ENCODE results near the gene APOL5. TPM values are rescaled to one million over a fixed set of nuclear protein-coding genes. Genes with fewer than 3 reads are reported as not detected.
"Not testable (repeated sequence)": the region's sequence is repeated elsewhere in the genome, so short reads cannot be mapped to it uniquely, and the experiment has no call there.

APOL5 gene
- total RNA-seq, 1 donor from 2014 or later: not detected

DNA sequence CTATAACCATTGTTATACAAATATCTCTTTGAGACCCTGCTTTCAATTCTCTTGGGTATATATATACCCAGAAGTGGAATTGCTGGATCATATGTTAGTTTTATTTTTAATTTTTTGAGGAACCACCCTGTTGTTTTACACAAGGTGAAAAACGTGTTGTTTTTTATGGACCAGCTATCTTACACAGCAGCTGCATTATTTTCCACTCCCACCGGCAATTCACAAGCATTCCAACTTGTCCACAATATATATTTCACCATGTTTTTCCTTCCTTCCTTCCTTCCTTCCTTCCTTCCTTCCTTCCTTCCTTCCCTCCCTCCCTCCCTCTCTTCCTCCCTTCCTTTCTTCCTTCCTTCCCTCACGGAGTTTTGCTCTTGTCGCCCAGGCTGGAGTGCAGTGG, 6.3 kb upstream of the APOL5 start:
- no peak for DNase-seq (ENCODE audit: low read depth in 2 of 2)

DNA sequence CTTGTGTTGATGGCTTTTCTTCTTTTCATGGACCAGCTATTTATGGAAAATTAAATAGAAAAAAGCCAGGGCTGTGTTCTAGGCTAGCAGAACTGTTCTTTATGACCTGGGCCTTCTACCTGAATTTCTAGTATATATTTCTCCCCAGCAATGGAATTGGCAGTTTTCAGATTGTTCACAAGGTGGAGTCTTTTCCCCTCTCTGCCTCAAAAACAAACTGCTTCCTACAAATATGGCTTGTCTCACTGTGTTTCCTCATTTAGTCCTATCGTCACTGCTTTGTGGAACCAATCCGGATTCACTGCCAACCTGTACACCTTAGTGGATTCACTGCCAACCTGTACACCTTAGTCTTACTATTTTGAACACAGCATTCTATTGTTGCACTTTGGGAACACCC, 5.0 kb upstream of the APOL5 start:
- no peak for DNase-seq (ENCODE audit: low read depth in 2 of 2)

DNA sequence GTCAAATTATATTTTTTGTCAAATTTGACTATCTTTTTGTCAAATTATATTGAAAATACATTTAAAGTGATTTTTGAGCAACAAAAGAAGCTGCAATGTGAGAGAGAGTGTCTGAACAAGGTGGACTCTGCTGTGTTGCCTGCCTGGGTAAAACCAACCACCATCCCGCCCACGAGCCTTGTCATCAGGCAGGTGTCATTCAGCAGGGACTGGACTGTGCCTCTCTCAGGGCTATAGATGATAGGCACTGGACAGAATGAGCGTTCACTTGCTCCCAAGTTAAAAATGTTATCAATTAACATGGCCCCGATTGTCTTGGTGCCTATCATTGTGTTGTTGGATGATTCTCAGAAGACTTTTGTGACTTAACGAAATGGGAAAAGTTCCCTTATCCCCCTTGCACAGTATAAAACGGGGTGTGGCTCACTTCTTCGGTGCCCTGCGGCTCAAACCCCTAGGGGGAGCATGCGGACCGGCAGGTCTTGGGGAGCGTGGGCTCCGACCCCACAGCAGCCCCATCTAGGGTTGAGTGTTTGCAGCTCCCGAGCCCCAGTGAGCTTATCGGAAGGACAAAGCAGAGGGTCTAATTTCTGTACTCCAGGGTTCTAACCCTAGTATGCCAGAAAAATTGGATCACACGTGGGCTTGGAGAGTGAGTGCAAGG, 1.7 kb downstream of the APOL5 start:
- DNase-seq (ENCODE audit: low read depth in 2 of 2): no peak

DNA sequence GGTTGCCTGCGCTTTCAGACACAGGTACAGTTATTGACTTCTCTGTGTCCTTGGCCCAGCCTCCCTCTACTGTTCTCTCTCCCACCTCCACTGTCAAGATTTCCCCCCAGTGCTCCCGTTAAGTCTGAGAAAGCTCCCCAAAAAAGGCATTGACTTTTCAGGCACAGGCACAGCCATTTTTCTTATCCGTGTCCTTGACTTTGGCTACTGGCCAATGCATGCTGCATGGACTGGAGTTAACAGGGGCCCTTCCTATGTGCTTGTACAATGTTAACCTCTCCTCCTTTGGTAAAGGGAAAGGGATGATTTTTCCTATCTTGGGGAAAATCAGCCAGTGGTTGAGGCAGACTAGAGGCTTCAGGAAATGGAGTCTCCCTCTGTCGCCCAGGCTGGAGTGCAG, 4.3 kb downstream of the APOL5 start:
- DNase-seq (ENCODE audit: low read depth in 2 of 2): no peak

DNA sequence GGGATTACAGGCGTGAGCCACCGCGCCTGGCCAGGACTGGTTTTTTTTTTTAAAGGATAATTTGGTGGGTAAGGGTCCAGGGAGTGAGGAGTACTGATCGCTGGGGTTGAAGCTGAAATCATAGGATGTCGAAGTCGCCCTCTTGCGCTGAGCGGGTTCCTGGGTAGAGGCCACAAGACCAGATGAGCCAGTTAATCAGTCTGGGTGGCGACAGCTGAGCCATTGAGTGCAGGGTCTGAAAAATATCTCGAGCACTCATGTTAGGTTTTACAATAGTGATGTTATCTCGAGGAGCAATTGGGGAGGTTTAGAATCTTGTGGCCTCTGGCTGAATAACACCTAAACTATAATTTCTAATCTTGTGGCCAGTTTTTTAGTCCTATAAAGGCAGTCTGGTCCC, 7.8 kb downstream of the APOL5 start:
- no peak for DNase-seq (ENCODE audit: low read depth in 2 of 2)

DNA sequence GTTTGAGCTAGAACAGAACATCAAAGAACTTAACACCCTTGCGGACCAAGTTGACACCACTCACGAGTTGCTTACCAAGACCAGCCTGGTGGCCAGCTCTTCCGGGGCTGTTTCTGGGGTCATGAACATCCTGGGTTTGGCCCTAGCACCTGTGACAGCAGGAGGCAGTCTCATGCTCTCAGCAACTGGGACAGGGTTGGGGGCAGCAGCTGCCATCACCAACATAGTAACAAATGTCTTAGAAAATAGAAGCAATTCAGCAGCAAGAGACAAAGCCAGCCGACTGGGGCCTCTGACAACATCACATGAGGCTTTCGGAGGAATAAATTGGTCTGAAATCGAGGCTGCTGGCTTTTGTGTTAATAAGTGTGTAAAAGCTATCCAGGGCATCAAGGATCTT, 8.7 kb downstream of the APOL5 start:
- no peak for DNase-seq (ENCODE audit: low read depth in 2 of 2)

DNA sequence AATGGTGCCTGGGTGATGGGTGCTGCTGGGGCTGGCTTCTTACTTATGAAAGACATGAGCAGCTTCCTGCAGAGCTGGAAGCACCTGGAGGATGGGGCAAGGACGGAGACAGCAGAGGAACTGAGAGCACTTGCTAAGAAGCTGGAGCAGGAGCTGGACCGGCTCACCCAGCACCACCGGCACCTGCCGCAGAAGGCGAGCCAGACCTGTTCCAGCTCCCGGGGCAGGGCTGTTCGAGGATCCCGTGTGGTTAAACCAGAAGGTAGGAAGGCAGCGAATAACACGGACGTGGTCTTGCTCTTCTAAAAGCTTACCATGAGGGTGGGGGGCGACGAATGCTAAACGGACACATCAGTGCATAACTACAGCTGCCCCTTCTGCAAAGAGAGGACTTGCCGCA, 9.3 kb downstream of the APOL5 start:
- DNase-seq (ENCODE audit: low read depth in 2 of 2): no peak

DNA sequence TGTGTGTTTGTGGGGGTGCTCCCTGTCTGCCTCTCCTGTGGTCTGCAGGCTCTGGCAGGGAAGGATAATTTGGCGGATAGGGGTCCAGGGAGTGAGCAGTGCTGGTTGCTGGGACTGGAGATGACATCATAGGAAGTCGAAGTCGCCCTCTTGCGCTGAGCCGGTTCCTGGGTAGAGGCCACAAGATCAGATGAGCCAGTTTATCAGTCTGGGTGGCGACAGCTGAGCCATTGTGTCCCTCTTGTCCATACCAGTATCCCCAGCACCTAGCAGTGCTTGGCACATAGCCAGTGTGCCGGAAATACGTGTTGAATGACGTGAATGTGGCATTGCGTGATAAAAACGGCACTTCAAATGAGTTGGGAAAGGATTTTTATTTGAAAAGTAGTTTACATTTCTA, 9.8 kb downstream of the APOL5 start:
- peak; percentile 43 to 50 for DNase-seq (ENCODE audit: low read depth in 2 of 2)

DNA sequence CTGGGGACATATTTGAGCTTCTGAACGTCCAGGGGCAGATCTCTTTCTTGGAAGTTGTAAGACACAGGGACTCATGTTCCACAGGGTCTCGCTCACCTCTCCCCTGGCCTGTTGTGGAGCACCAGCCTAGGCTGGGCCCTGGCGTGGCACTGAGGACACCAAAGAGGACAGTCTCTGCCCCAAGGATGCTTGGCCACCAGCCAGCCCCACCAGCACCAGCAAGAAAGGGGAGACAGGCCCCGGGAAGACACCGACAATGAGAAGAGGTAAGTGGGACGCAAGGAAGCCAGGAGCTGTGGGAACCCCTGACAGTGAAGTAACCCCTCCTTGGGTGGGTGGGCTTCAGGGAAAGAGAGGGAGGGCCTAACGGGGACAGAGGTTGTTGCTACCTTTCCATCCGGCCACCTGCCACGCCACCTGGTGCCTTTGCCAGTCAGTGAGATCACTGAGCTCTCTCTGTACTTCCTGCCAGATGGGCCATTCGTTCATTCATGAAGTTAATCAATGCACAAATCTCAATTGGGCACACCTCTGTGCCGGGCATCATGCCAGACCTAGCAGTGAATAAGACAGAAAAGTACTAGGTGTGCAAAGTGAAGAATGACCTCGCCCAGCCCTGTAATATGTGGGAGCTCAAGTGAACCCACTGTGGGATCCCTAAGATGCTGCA, 11.1 kb downstream of the APOL5 start:
- no peak for DNase-seq (ENCODE audit: low read depth in 2 of 2)

DNA sequence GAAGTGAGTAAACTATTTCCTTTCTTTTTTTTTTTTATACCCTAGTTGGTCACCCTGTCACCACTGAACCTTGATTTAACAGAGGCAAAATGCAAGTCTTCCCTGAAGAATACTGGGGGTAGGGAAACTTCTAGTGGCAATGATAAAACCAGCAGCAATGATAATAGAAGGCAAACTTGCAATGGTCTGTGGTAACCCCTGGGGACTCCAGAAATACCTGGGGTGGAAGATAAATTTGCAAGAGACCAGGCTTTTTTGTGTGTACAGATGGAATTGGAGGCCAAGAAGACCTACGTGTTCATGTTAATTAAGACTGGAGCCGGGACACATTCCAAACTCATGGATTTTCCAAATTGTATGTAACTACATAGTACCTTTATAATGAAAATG, 11.6 kb downstream of the APOL5 start:
- no peak for DNase-seq (ENCODE audit: low read depth in 2 of 2)

DNA sequence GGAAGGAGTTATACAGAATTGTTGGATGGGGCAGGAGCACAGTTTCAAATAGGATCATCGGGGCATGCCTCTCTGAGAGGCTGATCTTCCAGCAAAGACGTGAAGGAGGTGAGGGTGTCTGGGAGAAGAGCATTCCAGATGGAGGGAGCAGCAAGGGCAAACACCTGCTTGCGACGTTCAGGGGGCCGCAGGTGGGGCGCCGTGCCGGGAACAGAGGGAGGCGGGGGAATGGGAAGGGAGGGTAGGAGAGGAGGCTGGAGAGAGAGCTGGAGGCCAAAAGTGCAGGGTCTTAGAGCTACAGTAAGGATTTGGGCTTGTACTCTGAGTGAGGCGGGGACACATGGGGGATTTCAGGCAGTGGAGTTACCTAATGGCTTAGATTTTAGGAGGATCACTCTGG, 13.6 kb downstream of the APOL5 start:
- no peak for DNase-seq (ENCODE audit: low read depth in 2 of 2)

DNA sequence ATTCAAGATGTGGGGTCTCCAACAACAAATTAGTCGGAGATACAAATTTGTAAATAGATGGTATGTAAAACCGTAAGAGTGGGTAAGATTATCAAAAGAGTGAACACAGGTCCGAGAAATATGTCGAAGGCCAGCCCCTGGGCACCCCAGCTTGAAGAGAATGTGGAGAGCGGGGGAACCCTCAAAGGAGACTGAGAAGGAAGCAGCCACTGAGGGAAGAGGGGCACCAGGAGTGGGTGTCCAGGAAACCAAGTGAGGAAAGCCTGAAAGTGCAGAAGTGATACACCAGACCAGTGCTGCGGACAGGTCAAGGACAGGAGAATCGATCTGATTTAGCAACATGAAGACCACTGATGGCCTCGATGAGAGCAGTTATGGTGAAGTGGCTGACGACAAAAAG, 14.4 kb downstream of the APOL5 start:
- no peak for DNase-seq (ENCODE audit: low read depth in 2 of 2)

DNA sequence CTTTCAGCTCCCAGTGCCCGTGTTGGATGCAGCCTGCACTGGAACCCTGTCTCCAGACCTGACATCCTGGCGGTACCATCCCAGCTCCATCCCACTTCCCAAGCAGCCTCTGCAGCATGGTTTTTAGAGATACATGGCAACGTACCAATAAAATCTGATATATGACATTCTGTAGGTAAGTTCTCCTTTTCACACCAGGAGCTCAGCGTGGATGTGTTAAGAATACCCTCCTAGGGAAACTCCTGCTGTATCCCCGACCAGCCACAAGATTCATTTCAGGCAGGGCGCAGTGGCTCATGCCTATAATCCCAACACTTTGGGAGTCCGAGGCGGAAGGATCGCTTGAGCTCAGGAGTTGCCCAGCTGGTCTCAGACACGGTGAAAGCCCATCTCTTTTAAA, 15.4 kb downstream of the APOL5 start:
- no peak for DNase-seq (ENCODE audit: low read depth in 2 of 2)

DNA sequence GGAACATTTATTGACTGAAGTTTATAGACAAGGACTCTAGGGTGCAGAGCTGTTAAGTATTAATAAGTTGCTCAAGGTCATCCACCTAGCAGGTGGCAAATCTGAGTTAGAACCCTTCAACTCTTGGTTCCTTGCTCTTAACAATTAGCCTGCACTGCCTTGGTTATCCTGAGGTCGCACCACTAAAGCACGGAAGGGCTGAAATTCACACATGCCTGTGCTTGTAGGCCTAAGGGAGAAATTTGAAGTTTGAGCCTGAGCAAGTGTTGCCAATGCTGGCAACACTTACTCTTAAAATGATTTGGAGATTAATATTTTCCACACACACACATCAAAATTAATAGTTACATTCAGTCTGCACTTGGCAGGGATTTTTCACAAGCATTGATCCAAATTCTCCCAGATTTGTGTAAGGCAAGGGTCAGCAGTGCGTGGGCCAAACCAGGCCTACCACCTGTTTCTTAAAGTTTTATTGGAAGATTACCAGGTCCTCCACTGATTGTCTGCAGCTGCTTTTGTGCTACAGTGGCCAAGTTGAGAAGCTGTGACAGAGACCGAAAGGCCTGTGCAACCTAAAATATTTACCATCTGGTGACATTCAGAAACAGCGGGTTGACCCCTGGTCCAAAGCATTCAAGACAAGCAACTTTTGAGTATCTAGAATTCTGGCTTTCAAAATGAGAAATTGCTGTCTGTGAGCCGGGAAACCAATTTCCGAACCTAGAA, 16.3 kb downstream of the APOL5 start:
- DNase-seq (ENCODE audit: low read depth in 2 of 2): no peak

DNA sequence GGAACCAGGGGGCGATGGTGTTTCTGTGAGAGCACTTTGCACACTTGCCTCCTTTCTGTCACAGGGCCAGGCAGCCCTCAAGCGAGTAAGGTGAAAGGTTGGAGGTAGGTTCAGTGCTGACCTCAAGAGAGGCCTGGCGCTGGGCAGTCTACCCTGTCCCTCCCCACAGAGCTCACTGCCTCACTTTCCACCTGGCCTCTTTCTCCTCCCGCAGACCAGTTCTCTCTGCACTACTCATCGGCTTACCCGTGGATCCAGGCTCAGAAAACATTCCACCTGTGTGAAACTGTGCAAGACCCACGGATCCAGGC, 16.8 kb downstream of the APOL5 start:
- DNase-seq (ENCODE audit: low read depth in 2 of 2): no peak

DNA sequence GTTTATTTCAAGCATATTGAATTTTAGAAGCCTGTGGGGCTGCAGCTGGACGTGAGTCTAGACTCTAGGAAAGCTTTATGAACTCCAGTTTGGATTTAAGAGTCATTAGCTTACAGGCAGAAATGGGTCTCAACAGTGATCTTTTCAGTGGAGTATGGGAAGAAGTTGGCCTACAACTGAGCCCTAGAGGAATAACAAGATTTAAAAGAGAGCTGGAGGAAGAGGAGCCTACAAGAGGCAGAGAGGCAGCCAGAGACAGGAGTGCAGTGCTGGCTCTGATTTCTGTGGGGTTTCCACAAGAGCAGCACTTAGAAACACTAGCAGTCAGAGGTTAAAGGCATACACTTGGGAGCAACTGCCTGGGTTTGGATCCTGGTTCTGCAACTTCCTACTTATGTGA, 17.9 kb downstream of the APOL5 start:
- DNase-seq (ENCODE audit: low read depth in 2 of 2): no peak

DNA sequence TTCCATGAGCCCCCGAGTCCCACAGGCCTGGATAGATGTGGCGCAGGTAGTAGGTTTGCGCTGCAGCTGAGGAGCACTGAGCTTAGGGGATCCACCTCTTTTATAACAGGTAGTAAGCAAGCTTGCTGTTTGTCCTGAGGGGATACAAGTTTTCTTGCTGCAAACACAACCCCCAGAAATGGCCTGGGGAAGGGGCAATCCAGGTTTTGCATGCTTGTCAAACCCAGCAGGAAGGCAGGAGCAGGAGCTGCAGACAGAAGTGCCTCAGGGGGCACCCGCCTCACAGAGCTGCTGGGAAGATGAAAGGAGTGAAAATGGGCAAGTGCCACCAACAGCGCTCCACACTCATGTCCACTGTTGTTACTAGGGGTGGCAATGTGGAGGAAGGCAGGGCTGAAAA, 18.5 kb downstream of the APOL5 start:
- no peak for DNase-seq (ENCODE audit: low read depth in 2 of 2)

DNA sequence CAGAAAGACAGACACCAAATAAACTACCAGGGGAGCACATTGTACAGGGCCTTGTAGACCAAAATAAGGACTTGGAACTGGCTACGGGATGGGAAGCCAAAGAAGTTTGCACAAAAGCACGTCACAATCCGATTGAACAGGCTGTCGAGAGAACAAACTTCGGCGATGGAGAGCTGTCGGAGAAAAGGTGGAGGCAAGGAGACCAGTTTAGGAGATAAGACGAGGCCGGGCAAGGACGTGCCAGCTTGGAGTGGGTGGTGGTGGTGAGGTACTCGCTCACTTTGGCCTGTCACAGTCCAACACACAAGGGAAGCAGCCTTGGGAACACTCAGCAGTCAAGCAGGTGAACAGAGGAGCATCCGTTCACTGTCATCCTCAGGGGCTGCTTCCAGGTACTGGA, 19.0 kb downstream of the APOL5 start:
- DNase-seq (ENCODE audit: low read depth in 2 of 2): no peak

DNA sequence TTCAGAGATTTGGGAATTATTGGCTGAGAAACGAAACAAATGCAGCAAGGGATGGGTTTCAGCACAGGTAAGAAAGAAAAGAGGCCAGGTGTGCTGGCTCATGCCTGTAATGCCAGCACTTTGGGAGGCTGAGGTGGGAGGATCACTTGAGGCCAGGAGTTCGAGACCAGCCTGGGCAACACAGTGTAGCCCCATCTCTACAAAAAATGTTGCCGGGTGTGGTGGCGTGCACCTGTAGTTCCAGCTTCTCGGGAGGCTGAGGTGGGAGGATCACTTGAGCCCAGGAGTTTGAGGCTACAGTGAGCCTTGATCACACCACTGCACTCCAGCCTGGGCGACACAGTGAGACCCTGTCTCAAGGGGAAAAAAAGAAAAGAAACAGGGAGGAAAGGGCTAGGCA, 20.2 kb downstream of the APOL5 start:
- not testable (repeated sequence) for DNase-seq (ENCODE audit: low read depth in 2 of 2)

DNA sequence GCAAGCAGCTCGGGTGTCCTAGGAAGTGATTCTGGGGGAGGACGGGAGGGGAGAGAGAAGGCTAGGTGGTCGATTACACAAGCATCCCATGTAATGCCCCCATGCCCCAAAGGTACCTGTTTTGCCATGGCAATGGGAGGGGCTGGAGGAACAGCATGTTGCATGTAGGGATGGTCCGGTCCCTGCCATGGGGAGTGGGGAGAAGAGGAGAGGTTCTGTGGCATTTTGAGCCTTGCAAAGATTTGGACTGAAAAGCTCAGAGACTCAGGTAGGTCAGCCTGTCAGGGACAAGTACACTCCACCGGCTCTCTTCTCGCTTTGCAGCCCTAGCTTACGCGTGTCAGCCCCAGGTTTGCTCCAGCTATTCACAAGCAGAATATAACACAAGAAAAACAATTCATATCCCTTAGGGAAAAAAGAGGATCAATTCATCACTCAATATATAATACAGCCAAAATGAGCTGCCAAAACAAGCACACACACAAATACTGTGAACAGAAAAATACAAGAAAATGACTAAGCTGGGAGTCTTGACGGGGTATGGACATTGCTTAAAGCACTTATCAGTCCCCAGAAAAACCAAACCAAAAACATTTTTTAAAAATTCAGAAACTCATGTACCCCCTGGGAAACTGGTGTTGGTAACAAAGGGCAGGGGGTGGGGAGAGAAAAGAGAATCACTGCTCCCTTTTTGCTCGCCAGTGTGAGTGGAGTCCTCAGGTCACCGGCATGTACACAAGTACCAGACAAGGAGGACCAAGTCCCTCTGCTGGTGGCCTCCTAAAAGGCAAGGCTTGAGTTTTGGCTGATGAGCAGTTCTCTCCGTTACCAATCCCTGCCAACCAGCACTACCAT, 21.6 kb downstream of the APOL5 start:
- DNase-seq (ENCODE audit: low read depth in 2 of 2): no peak

DNA sequence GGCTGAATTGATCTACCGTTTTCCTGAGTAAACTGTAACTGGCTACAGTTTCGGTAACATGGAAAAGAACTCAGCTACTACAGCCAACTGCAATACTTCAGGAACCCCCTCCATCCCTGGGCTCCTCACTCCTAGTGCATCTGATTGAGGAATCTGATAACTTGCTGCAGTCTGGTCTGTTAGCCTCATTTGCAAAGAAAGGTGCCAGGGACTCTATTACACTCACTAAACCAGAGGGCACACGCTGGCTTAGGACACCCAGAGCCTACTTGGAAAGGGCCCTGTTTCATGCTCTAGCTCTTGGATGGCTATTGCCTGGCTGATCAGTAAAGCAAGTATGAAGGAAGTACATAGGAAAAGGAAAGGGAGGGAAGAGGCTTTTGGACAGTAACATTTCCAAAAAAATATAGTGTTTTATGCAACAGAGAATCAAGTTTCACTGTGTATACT, 22.3 kb downstream of the APOL5 start:
- no peak for DNase-seq (ENCODE audit: low read depth in 2 of 2)

DNA sequence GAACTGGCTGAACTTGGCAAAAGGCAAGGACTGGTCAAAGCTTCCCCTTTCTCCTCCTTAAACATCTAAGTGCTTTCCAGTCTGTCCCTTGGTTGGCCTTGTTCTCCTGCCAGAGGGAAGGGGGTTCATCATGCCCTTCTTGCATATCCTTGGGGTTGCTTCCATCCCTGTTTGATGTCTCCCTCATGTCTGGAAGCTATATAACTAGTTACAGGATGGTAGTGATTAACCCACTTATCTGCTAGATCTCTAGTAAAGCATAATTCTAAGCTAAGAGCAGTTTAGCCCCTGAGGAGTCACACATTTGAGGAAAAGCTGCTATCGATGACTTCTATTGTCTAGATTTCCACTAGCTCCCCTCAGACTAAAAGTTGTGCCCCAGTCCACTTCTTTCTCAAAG, 22.9 kb downstream of the APOL5 start:
- no peak for DNase-seq (ENCODE audit: low read depth in 2 of 2)
